HepG2 (cell line): ENCODE results near the gene KRT12. TPM values are rescaled to one million over a fixed set of nuclear protein-coding genes. Genes with fewer than 3 reads are reported as not detected.

ENCODE experiments used
- ATAC-seq: fragments of 200-7000 bp; cut with Tn5 transposase; 3 replicates; pipeline ENCODE4 v1.9.1; 2020; ENCODE audit warnings: mild to moderate bottlenecking, moderate library complexity
- BruUV-seq: library from RNA; stranded (reverse); fragments of 400-500 nt; replicated peaks from 2 replicates; lab custom pipeline; 2021; lab: Mats Ljungman, UMichigan
- CTCF ChIA-PET: fragments of 300-600 bp; formaldehyde crosslinking; extraction: SDS; loops from one replicate; lab custom pipeline; 2021; ENCODE audit warnings: low total read pairs, inconsistent platforms, low intra/inter-chr PET ratio; lab: Yijun Ruan, JAX
- POLR2A ChIA-PET: fragments of 350-600 bp; sonication (Branson Sonifier 250); formaldehyde crosslinking; loops from one replicate; lab custom pipeline; 2020; ENCODE audit warnings: antibody characterized with exemption, inconsistent platforms; lab: Yijun Ruan, JAX
- DNase-seq: peaks from one replicate; pipeline ENCODE4 v3.0.0-alpha.2; 2015; ENCODE audit warnings: low spot score
- FAIRE-seq: peaks from 3 replicates; lab custom pipeline; 2011; peaks lifted over from hg19 to GRCh38; lab: Jason Lieb, UNC
- H2AFZ ChIP-seq: one replicate; pipeline ENCODE4 v1.6.1; 2011; ENCODE audit warnings: low read length, inconsistent platforms
- H3K27ac ChIP-seq: fragments of 300-600 bp; 3 replicates; pipeline ENCODE4 v1.8.0; 2011; ENCODE audit warnings: mixed run types, mild to moderate bottlenecking, mixed read lengths, low read length, inconsistent platforms; ENCODE audit not compliant: insufficient read depth; ENCODE audit errors: extremely low read length
- H3K27me3 ChIP-seq, 2 experiments: fragments of 200-600 bp in 1 of 2; 2 replicates in 1 of 2; 3 replicates in 1 of 2; pipeline versions ENCODE4 v1.6.0 to v1.8.0; 2011; ENCODE audit warnings: low read length in 2 of 2, mild to moderate bottlenecking in 2 of 2, moderate library complexity in 2 of 2, inconsistent platforms in 1 of 2; ENCODE audit not compliant: insufficient read depth in 2 of 2, control insufficient read depth in 1 of 2
- H3K36me3 ChIP-seq, 2 experiments: fragments of 200-600 bp in 1 of 2; replicated peaks in 1 of 2; 2 replicates in 1 of 2; 3 replicates in 1 of 2; pipeline versions ENCODE4 v1.5.1 to v1.8.0; 2011; ENCODE audit warnings: low read length in 2 of 2, inconsistent platforms in 1 of 2; ENCODE audit not compliant: insufficient read depth in 2 of 2, control insufficient read depth in 1 of 2
- H3K4me1 ChIP-seq: 2 replicates; pipeline ENCODE4 v1.5.1; 2012; ENCODE audit warnings: low read length, inconsistent platforms; ENCODE audit not compliant: insufficient read depth
- H3K4me2 ChIP-seq: 2 replicates; pipeline ENCODE4 v1.6.0; 2011; ENCODE audit warnings: low read depth, low read length, inconsistent platforms
- H3K4me3 ChIP-seq, 3 experiments: fragments of 200-600 bp in 1 of 3; sonication (generic), shearing (Covaris generic) in 1 of 3; replicated peaks in 1 of 3; 2 replicates each; pipeline ENCODE4 v1.5.1; 2011 to 2016; ENCODE audit warnings: low read length in 3 of 3, inconsistent platforms in 2 of 3, low read depth in 2 of 3, mild to moderate bottlenecking in 2 of 3, control low read depth in 1 of 3, mixed read lengths in 1 of 3; ENCODE audit not compliant: insufficient read depth in 1 of 3
- H3K79me2 ChIP-seq: one replicate; pipeline ENCODE4 v1.6.1; 2011; ENCODE audit warnings: low read length, inconsistent platforms; ENCODE audit not compliant: insufficient read depth
- H3K9ac ChIP-seq: 2 replicates; pipeline ENCODE4 v1.6.0; 2011; ENCODE audit warnings: mild to moderate bottlenecking, low read depth, low read length, inconsistent platforms; ENCODE audit not compliant: insufficient read depth
- H3K9me3 ChIP-seq: 2 replicates; pipeline ENCODE4 v1.5.1; 2012; ENCODE audit warnings: mild to moderate bottlenecking, low read length
- H4K20me1 ChIP-seq: 2 replicates; pipeline ENCODE4 v1.6.0; 2011; ENCODE audit warnings: inconsistent platforms, mild to moderate bottlenecking, low read length, moderate library complexity; ENCODE audit not compliant: insufficient read depth
- AHR ChIP-seq: IDR thresholded peaks from 2 replicates; pipeline ENCODE4 v1.6.1; 2018; ENCODE audit warnings: missing genetic modification reagents, missing compliant biosample characterization
- HOXA3 ChIP-seq: sonication (generic); formaldehyde crosslinking; IDR thresholded peaks from 2 replicates; pipeline ENCODE4 v1.5.0; 2020; ENCODE audit warnings: missing genetic modification reagents
- ZGPAT ChIP-seq: IDR thresholded peaks from 2 replicates; pipeline ENCODE4 v1.6.1; 2016; ENCODE audit warnings: mild to moderate bottlenecking
- ZNF432 ChIP-seq: sonication (generic); formaldehyde crosslinking; IDR thresholded peaks from 2 replicates; pipeline ENCODE4 v1.5.0; 2020; ENCODE audit warnings: missing genetic modification reagents, mild to moderate bottlenecking, borderline replicate concordance
- ZNF709 ChIP-seq: sonication (generic); formaldehyde crosslinking; IDR thresholded peaks from 2 replicates; pipeline ENCODE4 v1.5.0; 2020; ENCODE audit warnings: mild to moderate bottlenecking, missing genetic modification reagents
- WGBS: methylation state at CpG from one replicate; pipeline ENCODE4 v1.1.6; 2017; ENCODE audit warnings: low lambda C conversion rate; 5-methylcytosine and 5-hydroxymethylcytosine counted together
- in situ Hi-C: cut with HindIII; loops from 2 replicates; pipeline ENCODE4 v1.10.0; 2017; ENCODE audit warnings: low pct_unique_long_range_greater_than_20kb; ENCODE audit not compliant: extremely low pct_ligation_motif_present
- intact Hi-C: fragments of 100-400 bp; cut with micrococcal nuclease; formaldehyde crosslinking; loops from one replicate; pipeline ENCODE4 v1.10.0; 2022; ENCODE audit not compliant: unreplicated experiment
- polyA plus RNA-seq, 8 experiments: library from polyadenylated mRNA; depleted of rRNA in 3 of 8; stranded (reverse) in 7 of 8; unstranded in 1 of 8; fragments of >200 nt; fragmentation: Illumina TruSeq in 4 of 8; extraction: Trizol in 4 of 8; gene quantifications; 2 replicates each; pipeline versions ENCODE4 v1.2.1 to v1.2.3, GENCODE V29; 2011 to 2016; ENCODE audit warnings: low read depth in 4 of 8, missing spikeins in 1 of 8, mixed read lengths in 1 of 8; ENCODE audit not compliant: insufficient read depth in 1 of 8
- total RNA-seq, 5 experiments: library from RNA; depleted of rRNA; stranded (reverse); fragments of >200 nt; fragmentation: Illumina TruSeq; extraction: Trizol; gene quantifications; 2 replicates each; pipeline ENCODE4 v1.2.3, GENCODE V29; 2016; ENCODE audit warnings: low read depth in 1 of 5
- TF ChIP-seq, protein P1 (sequence below): fragments of 450-650 bp; IDR thresholded peaks from 2 replicates; pipeline ENCODE4 v1.6.1; 2017; ENCODE audit warnings: mild to moderate bottlenecking
- TF ChIP-seq, protein P2 (sequence below): sonication (generic); formaldehyde crosslinking; IDR thresholded peaks from 2 replicates; pipeline ENCODE4 v1.5.0; 2020; ENCODE audit warnings: missing genetic modification reagents
- TF ChIP-seq, protein P3 (sequence below): sonication (generic); formaldehyde crosslinking; IDR thresholded peaks from 2 replicates; pipeline ENCODE4 v1.5.0; 2020; ENCODE audit warnings: mild to moderate bottlenecking, missing genetic modification reagents, borderline replicate concordance

The KRT12 gene
- total and polyA plus RNA-seq, 2 of the 13 experiments (the other 11 are each of a cell fraction or from before 2014, with no cell fraction given) = 0.07 to 0.09 TPM

GRCh38 chr17:40872416-40872815 is 5.4 kb upstream of the KRT12 start:
- no peaks in the 10 kb centered on the region for H3K9me3 ChIP-seq
- H3K4me3 ChIP-seq = no peak overlapping the region
- FAIRE-seq (no peak), ATAC-seq (no peak), DNase-seq (no peak)
- intact Hi-C loops (no loop called here), in situ Hi-C loops (no loop called here)
- ChIA-PET POLR2A (no interaction called here), CTCF (no interaction called here)
- peaks cover 2 to 7% of the 10 kb centered on the region in 2 experiments; a peak in 1 of 5 replicates for H3K27me3 ChIP-seq
- no peaks in the 10 kb centered on the region for H3K4me1 ChIP-seq
- H4K20me1 ChIP-seq = no peaks in the 10 kb centered on the region
- H3K79me2 ChIP-seq = no peaks in the 10 kb centered on the region
- H3K36me3 ChIP-seq = no peaks in the 10 kb centered on the region
- no peak overlapping the region for H2AFZ ChIP-seq
- H3K27ac ChIP-seq = no peak overlapping the region
- no peak overlapping the region for H3K4me2 ChIP-seq
- no peak overlapping the region for H3K9ac ChIP-seq
- TF ChIP-seq ZNF709 (CRISPR knock-in tag) = no peak
- TF ChIP-seq AHR (CRISPR knock-in tag) = no peak
- TF ChIP-seq HOXA3 = no peak
- TF ChIP-seq, protein P1, sequence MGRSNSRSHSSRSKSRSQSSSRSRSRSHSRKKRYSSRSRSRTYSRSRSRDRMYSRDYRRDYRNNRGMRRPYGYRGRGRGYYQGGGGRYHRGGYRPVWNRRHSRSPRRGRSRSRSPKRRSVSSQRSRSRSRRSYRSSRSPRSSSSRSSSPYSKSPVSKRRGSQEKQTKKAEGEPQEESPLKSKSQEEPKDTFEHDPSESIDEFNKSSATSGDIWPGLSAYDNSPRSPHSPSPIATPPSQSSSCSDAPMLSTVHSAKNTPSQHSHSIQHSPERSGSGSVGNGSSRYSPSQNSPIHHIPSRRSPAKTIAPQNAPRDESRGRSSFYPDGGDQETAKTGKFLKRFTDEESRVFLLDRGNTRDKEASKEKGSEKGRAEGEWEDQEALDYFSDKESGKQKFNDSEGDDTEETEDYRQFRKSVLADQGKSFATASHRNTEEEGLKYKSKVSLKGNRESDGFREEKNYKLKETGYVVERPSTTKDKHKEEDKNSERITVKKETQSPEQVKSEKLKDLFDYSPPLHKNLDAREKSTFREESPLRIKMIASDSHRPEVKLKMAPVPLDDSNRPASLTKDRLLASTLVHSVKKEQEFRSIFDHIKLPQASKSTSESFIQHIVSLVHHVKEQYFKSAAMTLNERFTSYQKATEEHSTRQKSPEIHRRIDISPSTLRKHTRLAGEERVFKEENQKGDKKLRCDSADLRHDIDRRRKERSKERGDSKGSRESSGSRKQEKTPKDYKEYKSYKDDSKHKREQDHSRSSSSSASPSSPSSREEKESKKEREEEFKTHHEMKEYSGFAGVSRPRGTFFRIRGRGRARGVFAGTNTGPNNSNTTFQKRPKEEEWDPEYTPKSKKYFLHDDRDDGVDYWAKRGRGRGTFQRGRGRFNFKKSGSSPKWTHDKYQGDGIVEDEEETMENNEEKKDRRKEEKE = no peak
- BruUV-seq = no TSS peak

- WGBS = 61% methylated on average over 7 of the region's 7 CpGs
- in situ Hi-C loops = no loop called here
- FAIRE-seq = no peak
- no peak for TF ChIP-seq ZNF432 (CRISPR knock-in tag)
- TF ChIP-seq, protein P2, sequence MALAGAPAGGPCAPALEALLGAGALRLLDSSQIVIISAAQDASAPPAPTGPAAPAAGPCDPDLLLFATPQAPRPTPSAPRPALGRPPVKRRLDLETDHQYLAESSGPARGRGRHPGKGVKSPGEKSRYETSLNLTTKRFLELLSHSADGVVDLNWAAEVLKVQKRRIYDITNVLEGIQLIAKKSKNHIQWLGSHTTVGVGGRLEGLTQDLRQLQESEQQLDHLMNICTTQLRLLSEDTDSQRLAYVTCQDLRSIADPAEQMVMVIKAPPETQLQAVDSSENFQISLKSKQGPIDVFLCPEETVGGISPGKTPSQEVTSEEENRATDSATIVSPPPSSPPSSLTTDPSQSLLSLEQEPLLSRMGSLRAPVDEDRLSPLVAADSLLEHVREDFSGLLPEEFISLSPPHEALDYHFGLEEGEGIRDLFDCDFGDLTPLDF = no peak
- TF ChIP-seq, protein P3, sequence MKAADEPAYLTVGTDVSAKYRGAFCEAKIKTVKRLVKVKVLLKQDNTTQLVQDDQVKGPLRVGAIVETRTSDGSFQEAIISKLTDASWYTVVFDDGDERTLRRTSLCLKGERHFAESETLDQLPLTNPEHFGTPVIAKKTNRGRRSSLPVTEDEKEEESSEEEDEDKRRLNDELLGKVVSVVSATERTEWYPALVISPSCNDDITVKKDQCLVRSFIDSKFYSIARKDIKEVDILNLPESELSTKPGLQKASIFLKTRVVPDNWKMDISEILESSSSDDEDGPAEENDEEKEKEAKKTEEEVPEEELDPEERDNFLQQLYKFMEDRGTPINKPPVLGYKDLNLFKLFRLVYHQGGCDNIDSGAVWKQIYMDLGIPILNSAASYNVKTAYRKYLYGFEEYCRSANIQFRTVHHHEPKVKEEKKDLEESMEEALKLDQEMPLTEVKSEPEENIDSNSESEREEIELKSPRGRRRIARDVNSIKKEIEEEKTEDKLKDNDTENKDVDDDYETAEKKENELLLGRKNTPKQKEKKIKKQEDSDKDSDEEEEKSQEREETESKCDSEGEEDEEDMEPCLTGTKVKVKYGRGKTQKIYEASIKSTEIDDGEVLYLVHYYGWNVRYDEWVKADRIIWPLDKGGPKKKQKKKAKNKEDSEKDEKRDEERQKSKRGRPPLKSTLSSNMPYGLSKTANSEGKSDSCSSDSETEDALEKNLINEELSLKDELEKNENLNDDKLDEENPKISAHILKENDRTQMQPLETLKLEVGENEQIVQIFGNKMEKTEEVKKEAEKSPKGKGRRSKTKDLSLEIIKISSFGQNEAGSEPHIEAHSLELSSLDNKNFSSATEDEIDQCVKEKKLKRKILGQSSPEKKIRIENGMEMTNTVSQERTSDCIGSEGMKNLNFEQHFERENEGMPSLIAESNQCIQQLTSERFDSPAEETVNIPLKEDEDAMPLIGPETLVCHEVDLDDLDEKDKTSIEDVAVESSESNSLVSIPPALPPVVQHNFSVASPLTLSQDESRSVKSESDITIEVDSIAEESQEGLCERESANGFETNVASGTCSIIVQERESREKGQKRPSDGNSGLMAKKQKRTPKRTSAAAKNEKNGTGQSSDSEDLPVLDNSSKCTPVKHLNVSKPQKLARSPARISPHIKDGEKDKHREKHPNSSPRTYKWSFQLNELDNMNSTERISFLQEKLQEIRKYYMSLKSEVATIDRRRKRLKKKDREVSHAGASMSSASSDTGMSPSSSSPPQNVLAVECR (CRISPR knock-in tag) = no peak
- no peak for TF ChIP-seq ZGPAT
These were observed 4.3 kb upstream of the KRT12 start for GRCh38 chr17:40871316-40871715.

More at GRCh38 chr17:40871316-40871715, 4.3 kb upstream of the KRT12 start:
- ChIA-PET POLR2A (no interaction called here), CTCF (no interaction called here)
- peaks cover 0 to 7% of the 10 kb centered on the region in 2 experiments; a peak in 1 of 5 replicates for H3K27me3 ChIP-seq
- H3K4me1 ChIP-seq = no peaks in the 10 kb centered on the region
- DNase-seq (no peak), ATAC-seq (no peak)
- no peaks in the 10 kb centered on the region for H3K79me2 ChIP-seq
- no peak overlapping the region for H3K27ac ChIP-seq
- BruUV-seq = no TSS peak
- H3K9ac ChIP-seq = no peak overlapping the region
- no peaks in the 10 kb centered on the region for H3K36me3 ChIP-seq
- H4K20me1 ChIP-seq = no peaks in the 10 kb centered on the region
- no peak overlapping the region for H3K4me3 ChIP-seq
- intact Hi-C loops = no loop called here
- no peaks in the 10 kb centered on the region for H3K9me3 ChIP-seq
- no peak overlapping the region for H3K4me2 ChIP-seq
- no peak overlapping the region for H2AFZ ChIP-seq
